ENCODE results near the gene SCART1.
"Not testable (repeated sequence)": the region's sequence is repeated elsewhere in the genome, so short reads cannot be mapped to it uniquely, and the experiment has no call there.

SCART1 gene

GRCh38 chr10:133453516-133454203 lies at the start of gene SCART1:
Gene SCART1 (plus strand): TSS chr10:133453945. CDS start chr10:133453998, 53 bp downstream.
- no peak for DNase-seq

- DNase-seq = no peak
Measured at GRCh38 chr10:133405272-133405671, 48.5 kb upstream of the SCART1 start.

DNA sequence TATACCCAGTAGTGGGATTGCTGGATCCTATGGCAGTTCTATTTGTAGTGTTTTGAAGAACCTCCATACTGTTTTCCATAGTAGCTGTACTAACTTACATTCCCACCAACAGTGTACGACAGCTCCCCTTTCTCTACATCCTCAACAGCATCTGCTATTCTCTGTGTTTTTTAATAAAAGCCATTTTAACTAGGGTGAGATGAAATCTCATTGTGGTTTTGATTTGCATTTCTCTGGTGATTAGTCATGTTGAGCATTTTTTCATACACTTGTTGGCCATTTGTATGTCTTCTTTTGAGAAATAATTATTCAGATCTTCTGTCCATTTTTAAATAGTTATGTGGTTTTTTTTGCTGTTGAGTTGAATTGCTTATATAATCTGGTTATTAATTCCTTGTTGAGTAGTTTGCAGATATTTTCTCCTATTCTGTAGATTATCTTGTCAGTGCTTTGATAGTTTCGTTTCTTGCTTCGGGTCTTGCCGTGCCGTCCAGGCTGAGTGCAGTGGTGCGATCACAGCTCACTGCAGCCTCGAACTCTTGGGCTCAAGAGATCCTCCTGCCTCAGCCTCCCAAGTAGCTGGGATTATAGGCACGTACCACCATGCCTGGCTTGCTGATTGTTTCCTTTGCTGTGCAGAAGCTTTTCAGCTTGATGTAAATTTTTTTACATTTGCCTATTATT lies 47.8 kb upstream of the SCART1 start:
- DNase-seq = no peak

DNA sequence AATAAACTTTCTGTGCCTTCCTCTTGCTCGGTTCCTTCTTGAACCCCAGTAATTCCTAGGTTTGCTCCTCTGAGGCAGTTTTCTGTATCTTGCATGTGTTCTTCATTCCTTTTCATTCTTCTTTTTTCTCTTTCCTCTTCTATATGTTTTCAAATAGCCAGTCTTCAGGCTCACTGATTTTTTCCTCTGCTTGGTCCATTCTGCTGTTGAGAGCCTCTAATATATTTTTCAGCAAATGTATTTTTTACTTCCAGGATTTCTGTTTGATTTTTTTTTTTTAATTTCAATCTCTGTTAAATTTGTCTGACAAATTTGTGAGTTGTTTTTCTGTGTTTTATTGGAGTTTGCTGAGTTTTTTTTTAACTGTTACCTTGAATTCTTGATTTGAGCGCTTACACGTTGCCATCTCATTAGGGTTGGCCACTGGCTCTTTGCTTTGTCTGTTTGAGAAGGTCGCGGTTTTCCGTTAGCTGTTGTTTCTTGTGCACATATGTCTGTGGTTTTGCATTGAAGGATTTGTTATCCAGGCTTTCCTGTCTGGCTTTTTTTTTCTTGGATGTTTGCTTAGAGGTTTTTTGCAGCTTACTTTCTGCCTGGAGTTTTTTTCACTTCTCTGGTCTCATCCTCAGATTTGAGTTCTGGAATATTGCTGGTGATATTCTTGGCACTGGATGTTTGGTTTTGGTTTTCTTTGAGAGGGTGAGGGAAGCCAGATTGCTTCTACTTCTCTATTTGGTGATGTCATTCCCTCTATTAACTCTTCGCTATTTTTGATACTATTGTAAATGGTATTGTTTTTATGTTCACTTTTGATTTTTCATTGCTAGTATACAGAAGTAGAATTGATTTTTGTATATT lies 42.0 kb upstream of the SCART1 start:
- no peak for DNase-seq

- DNase-seq = no peak
Measured at GRCh38 chr10:133412381-133412711, 41.4 kb upstream of the SCART1 start.

DNA sequence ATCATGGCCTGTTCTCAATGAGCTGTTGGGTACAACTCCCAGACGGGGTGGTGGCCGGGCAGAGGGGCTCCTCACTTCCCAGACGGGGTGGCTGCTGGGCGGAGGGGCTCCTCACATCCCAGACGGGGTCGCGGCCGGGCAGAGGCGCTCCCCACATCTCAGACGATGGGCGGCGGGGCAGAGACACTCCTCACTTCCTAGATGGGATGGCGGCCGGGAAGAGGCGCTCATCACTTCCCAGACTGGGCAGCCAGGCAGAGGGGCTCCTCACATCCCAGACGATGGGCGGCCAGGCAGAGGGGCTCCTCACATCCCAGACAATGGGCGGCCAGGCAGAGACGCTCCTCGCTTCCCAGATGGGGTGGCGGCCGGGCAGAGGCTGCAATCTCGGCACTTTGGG lies 39.3 kb upstream of the SCART1 start:
- not testable (repeated sequence) for DNase-seq

- no peak for DNase-seq
Measured at GRCh38 chr10:133415752-133416151, 38.0 kb upstream of the SCART1 start.

- DNase-seq = no peak
Measured at GRCh38 chr10:133418289-133418993, 35.3 kb upstream of the SCART1 start.

GRCh38 chr10:133419211-133419950 lies 34.4 kb upstream of the SCART1 start:
- no peak for DNase-seq

DNA sequence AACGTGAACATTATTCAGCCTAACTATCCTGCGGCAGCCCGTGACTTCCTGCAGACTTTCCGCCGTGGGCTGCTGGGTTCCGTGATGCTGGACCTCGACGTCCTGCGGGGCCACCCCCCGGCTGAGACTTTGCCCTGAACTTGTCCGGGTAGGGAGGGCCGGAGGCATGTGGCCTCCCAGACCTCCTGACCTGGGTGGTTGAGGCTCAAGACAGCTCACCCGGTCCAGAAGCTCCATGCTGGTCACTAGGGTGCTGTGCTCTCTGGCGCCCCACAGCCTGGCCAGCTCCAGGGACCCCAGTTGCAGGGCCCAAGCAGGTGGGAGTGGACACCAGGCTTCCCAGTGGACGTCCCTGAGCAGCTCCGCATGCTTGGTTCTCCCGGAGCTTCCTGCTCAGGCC lies 33.7 kb upstream of the SCART1 start:
- no peak for DNase-seq

DNA sequence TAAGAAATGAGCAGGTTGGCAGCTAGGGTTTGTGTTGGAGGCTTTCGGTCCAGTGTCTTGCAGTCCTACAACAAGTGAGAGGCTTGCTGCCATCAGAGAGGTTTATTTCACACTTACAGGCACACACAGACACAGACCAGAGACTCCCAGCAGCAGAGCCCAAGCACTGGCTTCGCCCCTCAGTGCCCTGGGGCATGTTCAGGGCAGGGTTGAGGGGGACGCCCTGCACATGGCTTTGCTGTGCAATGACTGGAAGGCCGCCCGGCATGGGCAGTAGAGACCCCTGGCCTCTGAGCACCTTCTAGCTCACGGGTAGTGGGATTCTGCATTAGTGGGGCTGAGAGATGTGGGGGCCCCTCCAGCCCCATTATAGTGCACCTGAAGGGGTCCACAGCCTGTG lies 33.2 kb upstream of the SCART1 start:
- no peak for DNase-seq

DNA sequence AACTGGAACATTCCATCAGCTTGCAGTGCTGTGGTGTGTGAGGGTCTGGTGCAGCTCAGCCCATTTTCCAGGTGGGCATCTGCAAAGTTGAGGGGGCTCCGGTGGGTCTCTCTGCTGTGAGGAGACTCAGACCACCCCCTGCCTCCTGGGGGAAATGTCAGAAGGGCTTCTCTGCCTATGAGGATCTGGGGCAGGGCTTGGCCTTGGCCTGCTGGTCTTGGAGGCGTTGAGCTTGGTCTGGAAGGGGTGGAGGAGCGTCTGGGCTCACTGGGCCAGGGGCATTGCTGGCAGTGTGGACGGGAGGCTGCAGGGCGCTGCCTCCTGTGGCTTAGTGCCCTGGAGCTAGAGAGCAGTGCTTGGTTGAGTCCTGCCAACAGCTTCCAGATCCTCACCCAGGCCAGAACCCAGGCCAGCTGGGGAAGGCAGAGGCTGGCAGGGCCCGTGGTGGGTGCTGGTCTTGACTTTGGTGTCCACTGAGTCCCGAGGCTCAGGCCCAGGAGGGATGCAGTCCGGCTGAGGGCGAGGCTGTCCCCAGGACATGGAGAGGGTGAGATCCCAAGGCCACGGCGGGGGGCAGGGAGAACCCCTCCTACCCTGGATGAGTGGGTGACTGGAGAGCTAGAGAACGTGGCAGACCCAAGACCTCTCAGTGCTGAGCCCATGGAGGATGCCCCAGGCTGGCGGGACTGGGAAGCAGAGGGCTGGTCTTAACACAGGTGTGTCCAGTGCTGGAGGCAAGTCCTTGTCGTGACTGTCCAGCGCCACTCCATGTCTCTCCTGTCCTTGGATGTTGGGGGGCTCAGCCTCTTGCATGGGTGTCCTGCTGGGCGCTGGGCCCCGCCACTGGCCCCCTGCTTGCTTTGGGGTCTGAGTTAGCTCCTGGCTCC lies 32.2 kb upstream of the SCART1 start:
- no peak for DNase-seq

DNA sequence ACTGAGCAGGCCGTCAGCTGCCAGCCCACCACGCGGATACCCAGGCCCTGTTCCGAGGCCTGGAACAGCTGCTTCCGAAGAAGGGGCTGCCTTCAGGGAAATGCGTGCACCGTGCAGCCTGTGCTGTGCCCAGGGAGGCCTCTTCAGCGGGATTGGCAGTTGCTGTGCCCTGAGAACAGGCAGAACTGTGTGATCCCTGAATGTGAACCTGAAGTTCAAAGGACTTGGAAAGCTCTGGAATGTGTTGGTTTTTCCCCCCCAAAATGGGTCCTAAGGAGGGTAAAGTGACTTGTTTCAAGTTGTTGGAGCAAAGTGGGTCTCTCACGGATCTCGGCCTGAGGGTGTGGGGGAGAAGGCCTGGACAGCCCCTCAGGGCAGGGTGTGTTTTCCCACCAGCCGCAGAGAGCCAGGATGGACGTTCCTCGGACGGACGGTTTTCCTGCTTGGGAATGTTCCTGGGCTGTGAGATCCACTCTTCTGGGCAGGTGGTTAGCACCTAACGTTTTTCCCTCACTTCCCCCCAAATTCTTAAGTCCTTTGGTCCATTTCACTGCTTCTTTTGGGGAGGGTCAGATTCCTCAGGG lies 31.4 kb upstream of the SCART1 start:
- DNase-seq = no peak

- DNase-seq = no peak
Measured at GRCh38 chr10:133422807-133423771, 30.7 kb upstream of the SCART1 start.

- not testable (repeated sequence) for DNase-seq
Measured at GRCh38 chr10:133424102-133424501, 29.6 kb upstream of the SCART1 start.

GRCh38 chr10:133424601-133425000 lies 29.1 kb upstream of the SCART1 start, which contains the start of gene SPRN:
Gene SPRN (minus strand): TSS chr10:133424625. CDS start chr10:133423681, 944 bp downstream.
- not testable (repeated sequence) for DNase-seq

DNA sequence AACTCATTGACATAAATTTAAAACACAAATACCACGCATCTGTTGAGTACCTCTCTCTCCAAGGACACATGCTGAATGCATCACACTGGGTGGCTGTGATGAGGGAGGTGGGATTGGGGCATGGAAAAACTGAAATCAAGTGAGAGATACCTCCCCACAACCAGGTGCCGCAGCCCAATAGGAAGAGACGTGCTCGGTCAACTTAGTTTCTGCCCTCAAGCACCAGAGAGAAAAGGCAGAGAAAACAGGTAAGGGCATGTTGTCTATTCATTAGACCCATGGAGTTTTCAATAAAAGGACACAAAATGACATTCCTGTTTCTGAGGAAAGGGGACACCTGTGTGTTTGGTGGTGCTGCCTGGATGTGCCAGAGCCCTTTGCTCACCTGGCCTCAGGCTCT lies 24.2 kb upstream of the SCART1 start:
- DNase-seq = not testable (repeated sequence)

GRCh38 chr10:133431888-133432613 lies 21.7 kb upstream of the SCART1 start:
- DNase-seq = not testable (repeated sequence)

DNA sequence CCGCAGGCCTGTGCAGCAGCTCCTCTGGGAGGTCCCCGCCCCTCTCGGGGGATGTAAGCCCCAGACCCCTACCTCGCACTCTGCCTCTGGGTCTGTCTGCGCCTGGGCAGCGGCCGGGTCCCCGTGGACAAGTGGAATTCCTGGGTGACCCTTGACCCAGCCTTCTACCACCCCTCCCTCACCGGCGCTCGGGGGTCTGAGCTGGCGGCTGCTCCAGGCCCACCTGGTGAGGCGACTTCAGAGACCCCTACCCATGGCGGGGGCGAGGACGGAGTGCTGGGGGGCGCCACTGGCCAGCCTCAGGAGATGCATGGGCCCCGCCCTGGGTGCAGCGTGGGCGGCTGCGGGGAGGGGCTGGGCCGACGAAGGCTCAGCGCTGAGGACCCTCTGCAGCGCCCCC lies 21.0 kb upstream of the SCART1 start:
- not testable (repeated sequence) for DNase-seq
